ENCODE results near the gene OR2Z1.

Gene OR2Z1

GRCh38 chr19:8695911-8696310, 25.5 kb upstream of the OR2Z1 start:
- no peak overlapping the region for H3K4me3 ChIP-seq (ENCODE audit: low read depth, low read length)
- TF ChIP-seq, protein P1, sequence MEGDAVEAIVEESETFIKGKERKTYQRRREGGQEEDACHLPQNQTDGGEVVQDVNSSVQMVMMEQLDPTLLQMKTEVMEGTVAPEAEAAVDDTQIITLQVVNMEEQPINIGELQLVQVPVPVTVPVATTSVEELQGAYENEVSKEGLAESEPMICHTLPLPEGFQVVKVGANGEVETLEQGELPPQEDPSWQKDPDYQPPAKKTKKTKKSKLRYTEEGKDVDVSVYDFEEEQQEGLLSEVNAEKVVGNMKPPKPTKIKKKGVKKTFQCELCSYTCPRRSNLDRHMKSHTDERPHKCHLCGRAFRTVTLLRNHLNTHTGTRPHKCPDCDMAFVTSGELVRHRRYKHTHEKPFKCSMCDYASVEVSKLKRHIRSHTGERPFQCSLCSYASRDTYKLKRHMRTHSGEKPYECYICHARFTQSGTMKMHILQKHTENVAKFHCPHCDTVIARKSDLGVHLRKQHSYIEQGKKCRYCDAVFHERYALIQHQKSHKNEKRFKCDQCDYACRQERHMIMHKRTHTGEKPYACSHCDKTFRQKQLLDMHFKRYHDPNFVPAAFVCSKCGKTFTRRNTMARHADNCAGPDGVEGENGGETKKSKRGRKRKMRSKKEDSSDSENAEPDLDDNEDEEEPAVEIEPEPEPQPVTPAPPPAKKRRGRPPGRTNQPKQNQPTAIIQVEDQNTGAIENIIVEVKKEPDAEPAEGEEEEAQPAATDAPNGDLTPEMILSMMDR (IDR thresholded peaks at IDR 0.05; ENCODE audit: low read depth, low read length), result no peak

- TF ChIP-seq, protein P1 (IDR thresholded peaks at IDR 0.05; ENCODE audit: low read depth, low read length), result no peak
- H3K4me3 ChIP-seq (ENCODE audit: low read depth, low read length), result no peak overlapping the region
Observed at GRCh38 chr19:8696993-8697392, 24.4 kb upstream of the OR2Z1 start.

GRCh38 chr19:8697671-8698432, 23.6 kb upstream of the OR2Z1 start:
- no peak overlapping the region for H3K4me3 ChIP-seq (ENCODE audit: low read depth, low read length)
- TF ChIP-seq, protein P1 (IDR thresholded peaks at IDR 0.05; ENCODE audit: low read depth, low read length), result no peak

GRCh38 chr19:8698433-8699063, 22.9 kb upstream of the OR2Z1 start, which contains the start of gene ACTL9:
Gene ACTL9 (minus strand): TSS chr19:8698795. CDS start chr19:8698701, 94 bp downstream.
- H3K4me3 ChIP-seq (ENCODE audit: low read depth, low read length), result no peak within 1 kb of the TSS
- TF ChIP-seq, protein P1 (IDR thresholded peaks at IDR 0.05; ENCODE audit: low read depth, low read length), result no peak

DNA sequence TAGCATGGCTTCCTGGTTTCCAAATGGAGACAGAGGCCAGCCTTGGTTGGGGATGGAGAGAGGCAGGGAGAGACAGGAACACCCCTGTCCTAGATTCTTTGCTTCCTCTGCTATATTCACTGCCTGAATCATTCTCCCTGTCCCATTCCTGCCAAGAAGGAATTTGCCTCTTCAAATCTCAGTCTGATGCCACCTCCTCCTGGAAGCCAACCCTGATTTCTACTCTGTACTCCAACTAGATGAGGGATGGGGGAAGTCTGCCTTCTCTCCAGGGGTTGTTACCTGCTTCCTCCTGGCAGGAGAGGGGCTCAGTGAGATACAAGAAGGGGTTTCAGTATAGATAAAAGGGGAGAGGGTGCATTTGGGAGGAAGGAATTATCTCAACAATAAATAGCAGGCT, 21.5 kb upstream of the OR2Z1 start:
- TF ChIP-seq, protein P1 (IDR thresholded peaks at IDR 0.05; ENCODE audit: low read depth, low read length), result no peak
- no peak overlapping the region for H3K4me3 ChIP-seq (ENCODE audit: low read depth, low read length)

GRCh38 chr19:8700956-8701355, 20.5 kb upstream of the OR2Z1 start:
- no peak overlapping the region for H3K4me3 ChIP-seq (ENCODE audit: low read depth, low read length)
- TF ChIP-seq, protein P1 (IDR thresholded peaks at IDR 0.05; ENCODE audit: low read depth, low read length), result no peak

- H3K4me3 ChIP-seq (ENCODE audit: low read depth, low read length), result no peak overlapping the region
- TF ChIP-seq, protein P1 (IDR thresholded peaks at IDR 0.05; ENCODE audit: low read depth, low read length), result no peak
Observed at GRCh38 chr19:8702350-8702749, 19.1 kb upstream of the OR2Z1 start.
